Breast epithelium (tissue), 4 donors: ENCODE results near the gene FAM163B. TPM values are rescaled to one million over a fixed set of nuclear protein-coding genes. Genes with fewer than 3 reads are reported as not detected.

ENCODE experiments used
- DNase-seq, 2 donors: peaks; one replicate each; pipeline ENCODE4 v3.0.0-alpha.2; 2019; ENCODE audit warnings: low spot score in 2 of 2
- H3K27ac ChIP-seq, 2 donors: fragments of 200-600 bp; sonication (generic) in 1 of 2; one replicate each; pipeline ENCODE4 v1.5.1; 2016 to 2019; ENCODE audit warnings: mild to moderate bottlenecking in 1 of 2
- H3K27me3 ChIP-seq, 2 donors: fragments of 200-600 bp; sonication (generic) in 1 of 2; one replicate each; pipeline versions ENCODE4 v1.5.1 to v1.6.0; 2017 to 2019; ENCODE audit warnings: control low read depth in 1 of 2, mild to moderate bottlenecking in 1 of 2
- H3K36me3 ChIP-seq: fragments of 200-600 bp; one replicate; pipeline ENCODE4 v1.5.1; 2019
- H3K4me1 ChIP-seq, 2 donors: fragments of 200-600 bp; sonication (generic); one replicate each; pipeline ENCODE4 v1.5.1; 2016 to 2019; ENCODE audit warnings: control low read depth in 1 of 2
- H3K4me3 ChIP-seq, 3 donors: fragments of 200-600 bp; sonication (generic); 1 replicate in 2 of 3; 2 replicates in 1 of 3; pipeline ENCODE4 v1.5.1; 2016 to 2019; ENCODE audit warnings: mild to moderate bottlenecking in 3 of 3, moderate library complexity in 2 of 3
- H3K9me3 ChIP-seq, 2 donors: fragments of 200-600 bp; sonication (generic) in 1 of 2; one replicate each; pipeline ENCODE4 v1.5.1; 2016 to 2019; ENCODE audit warnings: control low read depth in 1 of 2
- POLR2A ChIP-seq: fragments of 450-650 bp; IDR thresholded peaks from one replicate; pipeline ENCODE4 v1.6.1; 2016; ENCODE audit warnings: antibody characterized with exemption, mild to moderate bottlenecking, moderate library complexity
- POLR2AphosphoS5 ChIP-seq, 3 donors: sonication (generic); formaldehyde crosslinking; IDR thresholded peaks; one replicate each; pipeline ENCODE4 v1.6.1; 2017; ENCODE audit warnings: antibody characterized with exemption in 3 of 3
- intact Hi-C: fragments of 100-400 bp; cut with DNase I; formaldehyde crosslinking; loops from one replicate; pipeline ENCODE4 v1.15.1; 2023; ENCODE audit warnings: low total_unique reads
- total RNA-seq, 3 donors: library from RNA; depleted of rRNA; stranded (reverse); fragments of >200 nt; gene quantifications; one replicate each; pipeline ENCODE4 v1.1.0, GENCODE V29; 2016
- TF ChIP-seq, protein P1 (sequence below), 3 donors: fragments of 450-650 bp; IDR thresholded peaks; one replicate each; pipeline ENCODE4 v1.5.1; 2016 to 2017; ENCODE audit warnings: antibody characterized with exemption in 3 of 3, mild to moderate bottlenecking in 3 of 3, moderate library complexity in 3 of 3

Gene FAM163B
- total RNA-seq, 3 donors from 2014 or later: not detected

DNA sequence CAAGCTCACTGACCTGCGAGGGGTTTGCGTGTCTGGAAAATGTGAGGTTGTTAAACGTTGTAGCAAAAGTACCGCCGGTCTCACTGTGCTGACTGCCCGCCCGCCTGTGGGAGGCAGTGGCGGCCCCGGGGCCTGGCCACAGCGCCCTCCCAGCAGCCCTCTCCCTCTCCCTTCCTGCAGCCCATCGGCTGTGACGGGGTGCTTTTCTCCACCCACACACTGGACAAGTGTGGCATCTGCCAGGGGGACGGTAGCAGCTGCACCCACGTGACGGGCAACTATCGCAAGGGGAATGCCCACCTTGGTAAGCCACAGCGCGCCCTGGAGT is 68.5 kb downstream of the FAM163B start:
- Histone ChIP-seq H3K9me3 (no peaks in the 10 kb centered on the region), H3K4me3 (no peak overlapping the region), H3K27me3 (peaks cover 0 to 11% of the 10 kb centered on the region in 2 donors), H3K4me1 (no peaks in the 10 kb centered on the region), H3K36me3 (no peaks in the 10 kb centered on the region), H3K27ac (no peak overlapping the region)
- intact Hi-C loops: no loop called here
- TF ChIP-seq, protein P1, sequence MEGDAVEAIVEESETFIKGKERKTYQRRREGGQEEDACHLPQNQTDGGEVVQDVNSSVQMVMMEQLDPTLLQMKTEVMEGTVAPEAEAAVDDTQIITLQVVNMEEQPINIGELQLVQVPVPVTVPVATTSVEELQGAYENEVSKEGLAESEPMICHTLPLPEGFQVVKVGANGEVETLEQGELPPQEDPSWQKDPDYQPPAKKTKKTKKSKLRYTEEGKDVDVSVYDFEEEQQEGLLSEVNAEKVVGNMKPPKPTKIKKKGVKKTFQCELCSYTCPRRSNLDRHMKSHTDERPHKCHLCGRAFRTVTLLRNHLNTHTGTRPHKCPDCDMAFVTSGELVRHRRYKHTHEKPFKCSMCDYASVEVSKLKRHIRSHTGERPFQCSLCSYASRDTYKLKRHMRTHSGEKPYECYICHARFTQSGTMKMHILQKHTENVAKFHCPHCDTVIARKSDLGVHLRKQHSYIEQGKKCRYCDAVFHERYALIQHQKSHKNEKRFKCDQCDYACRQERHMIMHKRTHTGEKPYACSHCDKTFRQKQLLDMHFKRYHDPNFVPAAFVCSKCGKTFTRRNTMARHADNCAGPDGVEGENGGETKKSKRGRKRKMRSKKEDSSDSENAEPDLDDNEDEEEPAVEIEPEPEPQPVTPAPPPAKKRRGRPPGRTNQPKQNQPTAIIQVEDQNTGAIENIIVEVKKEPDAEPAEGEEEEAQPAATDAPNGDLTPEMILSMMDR (IDR thresholded peaks at IDR 0.05): no peak
- TF ChIP-seq POLR2AphosphoS5 (IDR thresholded peaks at IDR 0.05): no peak
- no peak for TF ChIP-seq POLR2A
- no peak for DNase-seq

DNA sequence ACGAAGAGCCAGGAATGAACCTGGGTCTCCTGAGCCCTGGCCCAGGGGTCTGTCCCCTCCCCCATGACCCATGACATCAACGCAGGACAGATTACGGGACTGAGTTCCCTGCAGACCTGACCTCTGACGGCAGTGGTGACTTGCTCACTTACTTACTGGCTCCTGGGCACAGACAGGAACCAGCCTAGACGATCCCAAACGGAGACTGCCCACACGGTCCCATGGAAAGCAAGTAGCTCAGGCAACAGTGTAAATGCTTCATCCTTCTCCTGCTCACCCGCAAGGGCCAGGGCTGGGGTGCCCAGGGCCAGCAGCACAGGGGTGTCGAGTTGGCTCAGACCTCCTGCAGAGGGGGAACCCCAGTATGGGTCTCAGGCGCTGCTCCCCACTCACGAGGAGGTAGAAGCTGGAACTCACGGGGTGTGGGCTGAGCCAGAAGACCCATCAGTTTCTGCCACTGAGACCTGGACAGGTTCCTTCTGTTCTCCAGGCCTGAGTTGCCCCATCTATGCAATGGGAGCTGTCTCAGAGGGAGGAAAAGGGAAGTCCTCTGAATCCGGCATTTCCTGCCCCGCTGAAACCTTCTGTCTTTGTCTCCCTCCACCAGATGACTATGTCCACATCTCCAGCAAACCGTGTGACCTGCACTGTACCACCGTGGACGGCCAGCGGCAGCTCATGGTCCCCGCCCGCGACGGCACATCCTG is 69.0 kb downstream of the FAM163B start:
- peak overlapping the region in 1 of 2 donors; percentile 55 for H3K27ac ChIP-seq
- no peaks in the 10 kb centered on the region for H3K9me3 ChIP-seq
- H3K4me3 ChIP-seq: peak overlapping the region in 1 of 3 donors; percentile 55
- TF ChIP-seq POLR2A (no peak), POLR2AphosphoS5 (IDR thresholded peaks at IDR 0.05) (no peak)
- TF ChIP-seq, protein P1 (IDR thresholded peaks at IDR 0.05): no peak
- peaks cover 0 to 1% of the 10 kb centered on the region in 2 donors for H3K4me1 ChIP-seq
- H3K36me3 ChIP-seq: no peaks in the 10 kb centered on the region
- intact Hi-C loops: loop anchor here (10.0 kb wide), 1 partner anchor 175 kb away; no protein-coding TSS in a partner anchor
- H3K27me3 ChIP-seq: peaks cover 0 to 16% of the 10 kb centered on the region in 2 donors
- DNase-seq: no peak

DNA sequence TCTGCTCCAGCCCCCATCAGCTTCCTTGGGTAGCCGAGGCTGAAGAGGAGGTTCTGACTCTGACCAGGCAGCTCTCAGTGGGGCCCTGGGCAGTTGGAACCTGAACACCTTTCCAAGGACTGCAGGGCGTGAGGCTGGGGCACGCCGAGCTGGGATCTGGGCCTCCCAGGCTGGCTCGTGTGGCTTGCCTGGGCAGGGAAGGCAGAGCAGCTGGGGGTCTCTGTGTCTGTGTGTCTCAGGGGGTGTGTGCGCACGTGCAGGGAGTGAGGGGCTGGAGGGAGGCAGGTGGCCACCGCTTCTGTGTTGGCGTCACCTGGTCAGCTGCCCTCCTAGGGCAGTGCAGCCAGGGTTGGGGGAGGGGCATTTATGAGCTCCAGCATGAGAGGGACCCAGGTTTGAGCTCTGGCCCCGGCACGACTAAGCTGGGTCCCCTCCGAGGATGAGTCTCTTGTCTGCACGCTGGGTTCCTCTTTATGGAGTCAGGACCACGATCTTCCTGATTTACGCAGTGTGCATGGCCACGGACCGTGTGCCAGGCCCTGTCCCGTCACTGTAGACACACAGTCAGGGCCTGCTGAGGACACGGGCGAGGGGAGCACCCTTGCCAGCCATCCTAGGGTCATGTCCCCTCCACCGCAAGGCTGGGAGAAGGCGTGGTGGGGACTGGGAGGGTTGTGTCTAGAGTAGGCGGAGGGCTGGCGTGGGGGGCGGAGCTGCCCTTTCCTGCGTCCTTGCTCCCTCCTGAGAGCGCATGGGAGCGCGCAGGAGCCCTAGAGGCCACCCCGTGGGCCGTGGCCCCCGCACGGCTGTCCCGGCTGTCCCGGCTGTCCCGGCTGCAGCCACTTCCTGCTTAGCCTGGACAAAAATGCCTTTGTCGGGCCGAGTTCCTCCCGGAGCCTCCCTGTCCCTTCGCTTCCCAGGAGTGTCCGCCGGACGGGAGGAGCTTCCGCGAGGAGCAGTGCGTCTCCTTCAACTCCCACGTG is 70.0 kb downstream of the FAM163B start:
- H3K27me3 ChIP-seq: peaks cover 0 to 24% of the 10 kb centered on the region in 2 donors
- intact Hi-C loops: loop anchor here (10.0 kb wide), 1 partner anchor 176 kb away; no protein-coding TSS in a partner anchor
- DNase-seq: no peak
- peaks cover 3 to 9% of the 10 kb centered on the region in 2 donors for H3K4me1 ChIP-seq
- peak overlapping the region in 2 of 3 donors; percentile 44 to 55 for H3K4me3 ChIP-seq
- peak overlapping the region in 1 of 2 donors; percentile 55 for H3K27ac ChIP-seq
- TF ChIP-seq, protein P1 (IDR thresholded peaks at IDR 0.05): no peak
- TF ChIP-seq POLR2A: no peak
- TF ChIP-seq POLR2AphosphoS5 (IDR thresholded peaks at IDR 0.05): no peak
- H3K9me3 ChIP-seq: no peaks in the 10 kb centered on the region
- H3K36me3 ChIP-seq: no peaks in the 10 kb centered on the region

DNA sequence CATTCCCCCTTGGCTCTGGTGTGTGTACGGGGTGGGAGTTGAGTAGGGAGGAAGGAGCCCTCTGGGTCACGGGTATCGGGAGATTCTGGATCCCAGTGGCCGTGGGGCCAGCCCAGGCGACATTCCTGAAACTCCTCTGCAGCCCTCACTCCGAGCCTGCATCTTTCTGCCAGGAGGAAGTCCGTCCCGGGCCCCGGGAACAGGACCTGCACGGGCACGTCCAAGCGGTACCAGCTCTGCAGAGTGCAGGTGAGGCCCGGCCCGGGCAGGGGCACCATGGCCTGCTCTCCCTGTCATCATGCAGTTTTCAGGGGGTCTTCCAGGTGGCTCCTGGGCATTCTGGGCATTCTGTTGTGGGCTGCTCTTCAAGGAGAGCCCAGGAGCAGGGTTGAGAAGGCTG is 71.0 kb downstream of the FAM163B start:
- Histone ChIP-seq H3K4me1 (peaks cover 3 to 9% of the 10 kb centered on the region in 2 donors), H3K4me3 (no peak overlapping the region), H3K36me3 (no peaks in the 10 kb centered on the region), H3K9me3 (no peaks in the 10 kb centered on the region), H3K27ac (no peak overlapping the region), H3K27me3 (peaks cover 0 to 29% of the 10 kb centered on the region in 2 donors)
- intact Hi-C loops: loop anchor here (10.0 kb wide), 1 partner anchor 177 kb away; no protein-coding TSS in a partner anchor
- no peak for TF ChIP-seq POLR2AphosphoS5 (IDR thresholded peaks at IDR 0.05)
- no peak for TF ChIP-seq POLR2A
- TF ChIP-seq, protein P1 (IDR thresholded peaks at IDR 0.05): no peak
- no peak for DNase-seq
